Measurements from ENCODE around the gene CCDC106.

The CCDC106 gene

DNA sequence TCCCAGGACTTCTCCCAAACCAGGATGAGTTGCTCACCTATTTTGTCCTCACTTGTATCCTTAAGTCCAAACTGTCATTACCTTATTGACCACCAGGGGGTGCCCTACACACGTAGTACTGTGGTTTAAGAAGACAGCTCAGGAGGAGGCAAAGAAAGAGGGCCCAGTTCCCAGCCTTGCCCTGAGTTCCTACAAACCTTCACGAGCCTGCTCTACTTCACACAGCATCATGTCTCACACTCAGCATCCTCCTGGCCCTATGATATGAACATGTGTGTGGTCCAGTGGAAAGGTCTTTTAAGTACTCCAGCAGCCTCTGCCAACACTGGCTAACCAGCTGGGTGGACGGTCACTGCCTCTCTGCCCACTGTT lies 15.6 kb upstream of the CCDC106 start:
- H3K9ac ChIP-seq (ENCODE audit: low read depth, low read length, poor library complexity, severe bottlenecking) = no peak overlapping the region
- no peak overlapping the region for H3K4me3 ChIP-seq (ENCODE audit: low read length, poor library complexity, severe bottlenecking)
- peaks cover 20% of the 10 kb centered on the region for H3K4me1 ChIP-seq (ENCODE audit: insufficient read depth, low read length, poor library complexity, severe bottlenecking)
- TF ChIP-seq, protein P1, sequence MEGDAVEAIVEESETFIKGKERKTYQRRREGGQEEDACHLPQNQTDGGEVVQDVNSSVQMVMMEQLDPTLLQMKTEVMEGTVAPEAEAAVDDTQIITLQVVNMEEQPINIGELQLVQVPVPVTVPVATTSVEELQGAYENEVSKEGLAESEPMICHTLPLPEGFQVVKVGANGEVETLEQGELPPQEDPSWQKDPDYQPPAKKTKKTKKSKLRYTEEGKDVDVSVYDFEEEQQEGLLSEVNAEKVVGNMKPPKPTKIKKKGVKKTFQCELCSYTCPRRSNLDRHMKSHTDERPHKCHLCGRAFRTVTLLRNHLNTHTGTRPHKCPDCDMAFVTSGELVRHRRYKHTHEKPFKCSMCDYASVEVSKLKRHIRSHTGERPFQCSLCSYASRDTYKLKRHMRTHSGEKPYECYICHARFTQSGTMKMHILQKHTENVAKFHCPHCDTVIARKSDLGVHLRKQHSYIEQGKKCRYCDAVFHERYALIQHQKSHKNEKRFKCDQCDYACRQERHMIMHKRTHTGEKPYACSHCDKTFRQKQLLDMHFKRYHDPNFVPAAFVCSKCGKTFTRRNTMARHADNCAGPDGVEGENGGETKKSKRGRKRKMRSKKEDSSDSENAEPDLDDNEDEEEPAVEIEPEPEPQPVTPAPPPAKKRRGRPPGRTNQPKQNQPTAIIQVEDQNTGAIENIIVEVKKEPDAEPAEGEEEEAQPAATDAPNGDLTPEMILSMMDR (conservative IDR thresholded peaks at IDR 0.05; ENCODE audit: low read length) = peak; percentile 75
- no peak for TF ChIP-seq EZH2phosphoT487 (IDR thresholded peaks at IDR 0.05; ENCODE audit: borderline replicate concordance)
- H3K27me3 ChIP-seq (ENCODE audit: insufficient read depth, low read length, poor library complexity, severe bottlenecking) = no peaks in the 10 kb centered on the region
- no peaks in the 10 kb centered on the region for H3F3A ChIP-seq (ENCODE audit: low read depth)
- H3K9me3 ChIP-seq (ENCODE audit: insufficient read depth, low read depth, low read length) = no peaks in the 10 kb centered on the region
- H4K20me1 ChIP-seq (ENCODE audit: insufficient read depth, low read length, poor library complexity, severe bottlenecking) = peaks cover 8% of the 10 kb centered on the region
- no peak overlapping the region for H2AFZ ChIP-seq (ENCODE audit: low read length)
- peaks cover 25% of the 10 kb centered on the region for H3K79me2 ChIP-seq (ENCODE audit: insufficient read depth, low read length)
- no peak overlapping the region for H3K4me2 ChIP-seq (ENCODE audit: low read depth, low read length, poor library complexity, severe bottlenecking)
- no peaks in the 10 kb centered on the region for H3K36me3 ChIP-seq (ENCODE audit: insufficient read depth, low read length)
- H3K9me2 ChIP-seq (replicated peaks; ENCODE audit: low read depth, low read length) = no peaks in the 10 kb centered on the region

DNA sequence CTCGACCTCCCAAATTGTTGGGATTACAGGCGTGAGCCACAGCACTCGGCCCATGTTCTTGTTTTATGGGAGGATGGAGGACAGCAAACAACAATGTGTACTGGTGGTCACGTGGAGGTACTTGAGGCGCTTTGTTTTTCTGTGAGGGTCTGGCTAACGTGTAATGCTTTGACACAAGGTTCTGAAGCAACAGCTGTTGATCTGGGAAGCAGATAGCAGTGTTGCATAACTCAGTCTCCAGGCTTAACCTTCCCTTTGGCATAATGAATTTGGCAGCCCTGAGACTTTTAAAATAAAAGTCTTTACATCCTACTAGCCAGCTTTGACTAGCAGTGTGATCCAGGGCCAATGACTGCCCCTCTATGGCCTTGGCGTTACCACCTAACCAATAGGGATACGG lies 14.2 kb upstream of the CCDC106 start:
- Histone ChIP-seq H3K4me2 (ENCODE audit: low read depth, low read length, poor library complexity, severe bottlenecking) (peak overlapping the region; percentile 99), H3K36me3 (ENCODE audit: insufficient read depth, low read length) (no peaks in the 10 kb centered on the region), H3K79me2 (ENCODE audit: insufficient read depth, low read length) (peaks cover 30% of the 10 kb centered on the region), H3K27me3 (ENCODE audit: insufficient read depth, low read length, poor library complexity, severe bottlenecking) (no peaks in the 10 kb centered on the region), H3K4me3 (ENCODE audit: low read length, poor library complexity, severe bottlenecking) (peak overlapping the region; percentile 96), H3K9me2 (replicated peaks; ENCODE audit: low read depth, low read length) (no peaks in the 10 kb centered on the region), H4K20me1 (ENCODE audit: insufficient read depth, low read length, poor library complexity, severe bottlenecking) (peaks cover 8% of the 10 kb centered on the region), H3K9ac (ENCODE audit: low read depth, low read length, poor library complexity, severe bottlenecking) (peak overlapping the region; percentile 96), H2AFZ (ENCODE audit: low read length) (no peak overlapping the region), H3F3A (ENCODE audit: low read depth) (no peaks in the 10 kb centered on the region), H3K9me3 (ENCODE audit: insufficient read depth, low read depth, low read length) (no peaks in the 10 kb centered on the region), H3K4me1 (ENCODE audit: insufficient read depth, low read length, poor library complexity, severe bottlenecking) (peaks cover 23% of the 10 kb centered on the region)
- TF ChIP-seq, protein P1 (conservative IDR thresholded peaks at IDR 0.05; ENCODE audit: low read length) = no peak
- no peak for TF ChIP-seq EZH2phosphoT487 (IDR thresholded peaks at IDR 0.05; ENCODE audit: borderline replicate concordance)

DNA sequence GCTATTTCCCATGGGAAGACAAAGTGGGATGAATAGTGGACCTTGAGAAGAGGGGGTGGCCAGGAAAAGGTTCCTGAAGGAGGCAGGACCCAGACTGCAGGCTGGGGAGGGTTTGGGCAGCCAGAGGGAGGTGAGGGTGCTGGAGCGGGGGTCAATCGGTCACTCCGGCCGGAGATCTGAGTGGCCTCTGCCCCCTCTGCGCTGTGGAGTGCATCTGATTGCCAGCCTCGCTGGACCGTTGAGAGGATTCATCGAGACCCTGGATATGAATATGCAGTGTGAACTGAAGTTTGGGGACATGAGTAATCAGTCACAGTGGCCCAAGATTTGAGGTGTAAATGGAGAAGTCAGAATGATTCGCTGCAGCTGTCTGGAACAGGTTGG lies 12.7 kb upstream of the CCDC106 start:
- Histone ChIP-seq H3K79me2 (ENCODE audit: insufficient read depth, low read length) (peaks cover 36% of the 10 kb centered on the region), H4K20me1 (ENCODE audit: insufficient read depth, low read length, poor library complexity, severe bottlenecking) (peaks cover 8% of the 10 kb centered on the region), H3K4me1 (ENCODE audit: insufficient read depth, low read length, poor library complexity, severe bottlenecking) (peaks cover 27% of the 10 kb centered on the region), H3K36me3 (ENCODE audit: insufficient read depth, low read length) (no peaks in the 10 kb centered on the region), H3K9ac (ENCODE audit: low read depth, low read length, poor library complexity, severe bottlenecking) (peak overlapping the region; percentile 96), H2AFZ (ENCODE audit: low read length) (peak overlapping the region; percentile 82; the same call in 1 of the 2 replicates), H3K4me3 (ENCODE audit: low read length, poor library complexity, severe bottlenecking) (peak overlapping the region; percentile 96), H3K9me2 (replicated peaks; ENCODE audit: low read depth, low read length) (no peaks in the 10 kb centered on the region), H3K27me3 (ENCODE audit: insufficient read depth, low read length, poor library complexity, severe bottlenecking) (no peaks in the 10 kb centered on the region), H3K4me2 (ENCODE audit: low read depth, low read length, poor library complexity, severe bottlenecking) (peak overlapping the region; percentile 99), H3F3A (ENCODE audit: low read depth) (no peaks in the 10 kb centered on the region), H3K9me3 (ENCODE audit: insufficient read depth, low read depth, low read length) (no peaks in the 10 kb centered on the region)
- TF ChIP-seq EZH2phosphoT487 (IDR thresholded peaks at IDR 0.05; ENCODE audit: borderline replicate concordance) = no peak

DNA sequence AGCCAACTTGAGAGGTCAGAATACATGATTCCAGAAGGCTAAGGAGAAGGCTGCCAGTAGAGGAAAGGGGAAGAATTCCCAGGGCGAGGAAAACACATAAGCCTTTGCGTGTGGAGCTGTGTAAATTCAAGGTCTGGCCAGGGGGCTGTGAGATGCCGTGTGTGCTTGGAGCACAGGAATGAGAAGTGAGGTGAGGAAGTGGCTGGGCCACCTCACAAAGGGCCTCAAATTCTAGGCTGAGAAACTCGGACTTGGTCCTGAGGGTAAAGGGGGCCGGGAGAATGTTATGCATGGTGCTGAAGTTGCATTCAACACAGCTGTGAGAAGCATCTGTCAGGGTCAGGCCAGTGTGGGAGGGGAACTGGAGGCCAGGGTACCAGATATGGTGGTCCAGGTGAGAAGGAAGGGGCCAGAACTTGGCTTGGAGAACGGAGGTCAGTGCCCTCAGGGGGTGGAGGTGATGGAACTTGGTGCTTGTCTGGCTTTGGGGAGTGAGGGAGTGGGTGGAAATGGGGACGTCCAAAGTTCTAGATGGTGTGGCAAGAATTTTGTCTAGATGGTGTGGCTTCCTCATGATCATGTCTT lies 12.1 kb upstream of the CCDC106 start:
- Histone ChIP-seq H3F3A (ENCODE audit: low read depth) (no peaks in the 10 kb centered on the region), H3K9ac (ENCODE audit: low read depth, low read length, poor library complexity, severe bottlenecking) (peak overlapping the region; percentile 96), H3K27me3 (ENCODE audit: insufficient read depth, low read length, poor library complexity, severe bottlenecking) (no peaks in the 10 kb centered on the region), H3K9me2 (replicated peaks; ENCODE audit: low read depth, low read length) (no peaks in the 10 kb centered on the region), H4K20me1 (ENCODE audit: insufficient read depth, low read length, poor library complexity, severe bottlenecking) (peaks cover 8% of the 10 kb centered on the region), H2AFZ (ENCODE audit: low read length) (no peak overlapping the region), H3K4me2 (ENCODE audit: low read depth, low read length, poor library complexity, severe bottlenecking) (peak overlapping the region; percentile 99), H3K4me1 (ENCODE audit: insufficient read depth, low read length, poor library complexity, severe bottlenecking) (peaks cover 30% of the 10 kb centered on the region), H3K79me2 (ENCODE audit: insufficient read depth, low read length) (peaks cover 39% of the 10 kb centered on the region), H3K36me3 (ENCODE audit: insufficient read depth, low read length) (no peaks in the 10 kb centered on the region), H3K9me3 (ENCODE audit: insufficient read depth, low read depth, low read length) (no peaks in the 10 kb centered on the region), H3K4me3 (ENCODE audit: low read length, poor library complexity, severe bottlenecking) (peak overlapping the region; percentile 96)
- no peak for TF ChIP-seq EZH2phosphoT487 (IDR thresholded peaks at IDR 0.05; ENCODE audit: borderline replicate concordance)
- TF ChIP-seq, protein P1 (conservative IDR thresholded peaks at IDR 0.05; ENCODE audit: low read length) = no peak

All from Loucy (cell line).